HG03045 (cell line): ENCODE measurements around the gene TSPAN33.
"Not testable (repeated sequence)": the region's sequence is repeated elsewhere in the genome, so short reads cannot be mapped to it uniquely, and the experiment has no call there.

Source experiments
- ATAC-seq: cut with Tn5 transposase; IDR thresholded peaks from one replicate; pipeline ENCODE4 v1.9.1; 2021; ENCODE audit warnings: mild to moderate bottlenecking, moderate library complexity; ENCODE audit not compliant: unreplicated experiment

Gene TSPAN33

GRCh38 chr7:129169686-129170440 lies 25.4 kb downstream of the TSPAN33 start:
- peak; percentile 51 for ATAC-seq

- no peak for ATAC-seq
Observed at GRCh38 chr7:129170441-129171021, 26.0 kb downstream of the TSPAN33 start.

- ATAC-seq: not testable (repeated sequence)
Observed at GRCh38 chr7:129173861-129174260, 29.4 kb downstream of the TSPAN33 start.

- ATAC-seq: no peak
Observed at GRCh38 chr7:129176916-129177710, 32.6 kb downstream of the TSPAN33 start.

- ATAC-seq: no peak
Observed at GRCh38 chr7:129184981-129185670, 40.6 kb downstream of the TSPAN33 start.

- ATAC-seq: no peak
Observed at GRCh38 chr7:129186749-129187260, 42.3 kb downstream of the TSPAN33 start.

- ATAC-seq: no peak
Observed at GRCh38 chr7:129187681-129188371, 43.3 kb downstream of the TSPAN33 start.

GRCh38 chr7:129188372-129188891 lies 43.9 kb downstream of the TSPAN33 start, which contains the start of gene SMO:
SMO (plus strand) TSS chr7:129188633; CDS start chr7:129189152, 519 bp downstream.
- no peak for ATAC-seq

- no peak for ATAC-seq
Observed at GRCh38 chr7:129188892-129189660, 44.6 kb downstream of the TSPAN33 start.

GRCh38 chr7:129189661-129190310 lies 45.3 kb downstream of the TSPAN33 start:
- no peak for ATAC-seq

GRCh38 chr7:129191272-129191671 lies 46.8 kb downstream of the TSPAN33 start:
- ATAC-seq: no peak

- ATAC-seq: no peak
Observed at GRCh38 chr7:129193892-129194291, 49.4 kb downstream of the TSPAN33 start.

GRCh38 chr7:129197771-129198170 lies 53.3 kb downstream of the TSPAN33 start:
- ATAC-seq: no peak

GRCh38 chr7:129199406-129199805 lies 54.9 kb downstream of the TSPAN33 start:
- ATAC-seq: no peak

GRCh38 chr7:129202058-129202777 lies 57.7 kb downstream of the TSPAN33 start:
- no peak for ATAC-seq

- ATAC-seq: no peak
Observed at GRCh38 chr7:129203050-129203741, 58.7 kb downstream of the TSPAN33 start.

- no peak for ATAC-seq
Observed at GRCh38 chr7:129205126-129205818, 60.8 kb downstream of the TSPAN33 start.
